ENCODE measurements around the gene TNFRSF4. TPM values are rescaled to one million over a fixed set of nuclear protein-coding genes. Genes with fewer than 3 reads are reported as not detected.
A peak's percentile ranks its signal among the peaks of the same experiment; 100 is the strongest.

The TNFRSF4 gene
- total and polyA plus RNA-seq, 9 of the 15 experiments (the other 6 are each of a cell fraction or from before 2014, with no cell fraction given) = 0.07 to 0.44 (median 0.19) TPM; not detected in 5

- TF ChIP-seq, protein P1, sequence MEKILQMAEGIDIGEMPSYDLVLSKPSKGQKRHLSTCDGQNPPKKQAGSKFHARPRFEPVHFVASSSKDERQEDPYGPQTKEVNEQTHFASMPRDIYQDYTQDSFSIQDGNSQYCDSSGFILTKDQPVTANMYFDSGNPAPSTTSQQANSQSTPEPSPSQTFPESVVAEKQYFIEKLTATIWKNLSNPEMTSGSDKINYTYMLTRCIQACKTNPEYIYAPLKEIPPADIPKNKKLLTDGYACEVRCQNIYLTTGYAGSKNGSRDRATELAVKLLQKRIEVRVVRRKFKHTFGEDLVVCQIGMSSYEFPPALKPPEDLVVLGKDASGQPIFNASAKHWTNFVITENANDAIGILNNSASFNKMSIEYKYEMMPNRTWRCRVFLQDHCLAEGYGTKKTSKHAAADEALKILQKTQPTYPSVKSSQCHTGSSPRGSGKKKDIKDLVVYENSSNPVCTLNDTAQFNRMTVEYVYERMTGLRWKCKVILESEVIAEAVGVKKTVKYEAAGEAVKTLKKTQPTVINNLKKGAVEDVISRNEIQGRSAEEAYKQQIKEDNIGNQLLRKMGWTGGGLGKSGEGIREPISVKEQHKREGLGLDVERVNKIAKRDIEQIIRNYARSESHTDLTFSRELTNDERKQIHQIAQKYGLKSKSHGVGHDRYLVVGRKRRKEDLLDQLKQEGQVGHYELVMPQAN (IDR thresholded peaks at IDR 0.05; ENCODE audit: borderline replicate concordance) = no peak
- no peak for TF ChIP-seq SIRT6 (IDR thresholded peaks at IDR 0.05; ENCODE audit: low read depth, low read length)
- TF ChIP-seq, protein P2, sequence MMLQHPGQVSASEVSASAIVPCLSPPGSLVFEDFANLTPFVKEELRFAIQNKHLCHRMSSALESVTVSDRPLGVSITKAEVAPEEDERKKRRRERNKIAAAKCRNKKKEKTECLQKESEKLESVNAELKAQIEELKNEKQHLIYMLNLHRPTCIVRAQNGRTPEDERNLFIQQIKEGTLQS (IDR thresholded peaks at IDR 0.05) = peak; percentile 58; the same call in 1 of the 2 replicates
- TF ChIP-seq, protein P2 (CRISPR knock-in tag; conservative IDR thresholded peaks at IDR 0.05) = 0 out of 2 replicates have a peak, but pooled peaks have one; percentile 46
- no peak for TF ChIP-seq ZBTB43 (CRISPR knock-in tag; IDR thresholded peaks at IDR 0.05)
- no peak for TF ChIP-seq CREBBP (IDR thresholded peaks at IDR 0.05; ENCODE audit: low read depth, low read length)
- TF ChIP-seq ZZZ3 (IDR thresholded peaks at IDR 0.05) = no peak
- peak; percentile 66 for TF ChIP-seq NFE2 (IDR thresholded peaks at IDR 0.05; ENCODE audit: low read depth)
- TF ChIP-seq, protein P3, sequence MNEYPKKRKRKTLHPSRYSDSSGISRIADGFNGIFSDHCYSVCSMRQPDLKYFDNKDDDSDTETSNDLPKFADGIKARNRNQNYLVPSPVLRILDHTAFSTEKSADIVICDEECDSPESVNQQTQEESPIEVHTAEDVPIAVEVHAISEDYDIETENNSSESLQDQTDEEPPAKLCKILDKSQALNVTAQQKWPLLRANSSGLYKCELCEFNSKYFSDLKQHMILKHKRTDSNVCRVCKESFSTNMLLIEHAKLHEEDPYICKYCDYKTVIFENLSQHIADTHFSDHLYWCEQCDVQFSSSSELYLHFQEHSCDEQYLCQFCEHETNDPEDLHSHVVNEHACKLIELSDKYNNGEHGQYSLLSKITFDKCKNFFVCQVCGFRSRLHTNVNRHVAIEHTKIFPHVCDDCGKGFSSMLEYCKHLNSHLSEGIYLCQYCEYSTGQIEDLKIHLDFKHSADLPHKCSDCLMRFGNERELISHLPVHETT (CRISPR knock-in tag; conservative IDR thresholded peaks at IDR 0.05 in 1 of 2, IDR thresholded peaks at IDR 0.05 in 1 of 2) = peak in 1 of 2 experiments; percentile 90; a peak in 2 of 4 replicates
- peak in 1 of 2 experiments; percentile 76; a peak in 2 of 4 replicates for TF ChIP-seq HDAC1 (IDR thresholded peaks at IDR 0.05)
- TF ChIP-seq CREB5 (CRISPR knock-in tag; IDR thresholded peaks at IDR 0.05) = no peak
- TF ChIP-seq ZC3H8 (IDR thresholded peaks at IDR 0.05) = no peak
- TF ChIP-seq, protein P4, sequence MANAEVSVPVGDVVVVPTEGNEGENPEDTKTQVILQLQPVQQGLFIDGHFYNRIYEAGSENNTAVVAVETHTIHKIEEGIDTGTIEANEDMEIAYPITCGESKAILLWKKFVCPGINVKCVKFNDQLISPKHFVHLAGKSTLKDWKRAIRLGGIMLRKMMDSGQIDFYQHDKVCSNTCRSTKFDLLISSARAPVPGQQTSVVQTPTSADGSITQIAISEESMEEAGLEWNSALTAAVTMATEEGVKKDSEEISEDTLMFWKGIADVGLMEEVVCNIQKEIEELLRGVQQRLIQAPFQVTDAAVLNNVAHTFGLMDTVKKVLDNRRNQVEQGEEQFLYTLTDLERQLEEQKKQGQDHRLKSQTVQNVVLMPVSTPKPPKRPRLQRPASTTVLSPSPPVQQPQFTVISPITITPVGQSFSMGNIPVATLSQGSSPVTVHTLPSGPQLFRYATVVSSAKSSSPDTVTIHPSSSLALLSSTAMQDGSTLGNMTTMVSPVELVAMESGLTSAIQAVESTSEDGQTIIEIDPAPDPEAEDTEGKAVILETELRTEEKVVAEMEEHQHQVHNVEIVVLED (CRISPR knock-in tag; IDR thresholded peaks at IDR 0.05) = peak; percentile 90
- TF ChIP-seq NFIC (IDR thresholded peaks at IDR 0.05) = peak; percentile 62
- no peak for TF ChIP-seq ZNF354B (CRISPR knock-in tag; IDR thresholded peaks at IDR 0.05)
- TF ChIP-seq RNF2 (IDR thresholded peaks at IDR 0.05) = peak; percentile 34; the same call in 1 of the 2 replicates
- TF ChIP-seq KAT8 (IDR thresholded peaks at IDR 0.05; ENCODE audit: low read depth) = no peak
- TF ChIP-seq SAFB (IDR thresholded peaks at IDR 0.05; ENCODE audit: borderline replicate concordance, low read depth, low read length) = peak; percentile 98
- no peak for TF ChIP-seq KHSRP (IDR thresholded peaks at IDR 0.05)
Observed at GRCh38 chr1:1200876-1201810, 12.8 kb downstream of the TNFRSF4 start (continued).

Measured in K562 (cell line).